IMR-90 (cell line): ENCODE results near the gene C1QTNF1.

Source experiments
- CTCF ChIP-seq: conservative IDR thresholded peaks from 2 replicates; pipeline ENCODE4 v1.5.1; 2012; ENCODE audit warnings: mild to moderate bottlenecking, low read depth, low read length, improper control_type of control experiment
- NFE2L2 ChIP-seq: fragments of 150-350 bp; IDR thresholded peaks from 2 replicates; pipeline ENCODE4 v1.6.1; 2016; ENCODE audit warnings: low read depth, mild to moderate bottlenecking, low read length
- POLR2A ChIP-seq: IDR thresholded peaks from 2 replicates; pipeline ENCODE4 v1.6.1; 2012; ENCODE audit warnings: mild to moderate bottlenecking, low read depth, low read length
- RAD21 ChIP-seq: IDR thresholded peaks from 2 replicates; pipeline ENCODE4 v1.6.1; 2012; ENCODE audit warnings: low read length, improper control_type of control experiment
- USF2 ChIP-seq: fragments of 150-350 bp; IDR thresholded peaks from 2 replicates; pipeline ENCODE4 v1.6.1; 2017; ENCODE audit warnings: mild to moderate bottlenecking, antibody characterized with exemption, low read length, low read depth

GRCh38 chr17:78977997-78978973 is 45.7 kb upstream of the C1QTNF1 start:
- no peak for TF ChIP-seq CTCF
- TF ChIP-seq RAD21: no peak
- TF ChIP-seq NFE2L2: no peak
- TF ChIP-seq USF2: no peak
- no peak for TF ChIP-seq POLR2A
